ENCODE measurements around the gene CLMN. TPM values are rescaled to one million over a fixed set of nuclear protein-coding genes. Genes with fewer than 3 reads are reported as not detected.

CLMN gene
- polyA plus RNA-seq, 3 donors, result 22.0 to 33.7 (median 23.2) TPM

- no CpG with 5 or more reads among the region's 2 CpGs for WGBS (ENCODE audit: insufficient coverage)
- H3K27ac ChIP-seq (ENCODE audit: low read depth in 1 of 2, low read length in 2 of 2), result no peak overlapping the region
- peaks cover 63% of the 10 kb centered on the region for H3K79me2 ChIP-seq (ENCODE audit: insufficient read depth, low read length)
- no peaks in the 10 kb centered on the region for H3K4me1 ChIP-seq (ENCODE audit: control insufficient read depth in 1 of 2, insufficient read depth in 2 of 2, low read length in 2 of 2)
- peaks cover 0 to 3% (median 0%) of the 10 kb centered on the region in 3 donors for H3K27me3 Mint-ChIP-seq (ENCODE audit: low read depth in 3 of 3)
- H3K36me3 Mint-ChIP-seq, result peaks cover 44 to 66% of the 10 kb centered on the region in 2 donors
- no peak overlapping the region for H3K4me3 ChIP-seq (replicated peaks in 1 of 3; ENCODE audit: low read depth in 2 of 3, low read length in 3 of 3)
- peaks cover 7% of the 10 kb centered on the region in 2 donors for H3K9me3 ChIP-seq (replicated peaks in 1 of 2; ENCODE audit: control insufficient read depth in 1 of 2, insufficient read depth in 1 of 2, low read length in 2 of 2)
- DNase-seq, result no peak
- peaks cover 50 to 61% of the 10 kb centered on the region in 2 donors for H3K36me3 ChIP-seq (replicated peaks in 1 of 2; ENCODE audit: control insufficient read depth in 1 of 2, insufficient read depth in 2 of 2, low read length in 2 of 2)
- H2AFZ ChIP-seq (ENCODE audit: insufficient read depth, low read depth, low read length, poor library complexity, severe bottlenecking), result no peak overlapping the region
- H3K4me2 ChIP-seq (replicated peaks; ENCODE audit: extremely low read depth, low read length, poor library complexity, severe bottlenecking), result no peak overlapping the region
- no peak for TF ChIP-seq CTCF (IDR thresholded peaks at IDR 0.05)
- no peak overlapping the region for H3K9ac ChIP-seq (ENCODE audit: insufficient read depth, low read length, poor library complexity, severe bottlenecking)
- peaks cover 76% of the 10 kb centered on the region for H4K20me1 ChIP-seq (ENCODE audit: insufficient read depth, low read length)
- peaks cover 8 to 13% (median 12%) of the 10 kb centered on the region in 7 donors for H3K9me3 Mint-ChIP-seq
- peak overlapping the region in 3 of 7 donors; percentile 6 to 39 (median 10) for H3K27ac Mint-ChIP-seq
- no peaks in the 10 kb centered on the region for H3K27me3 ChIP-seq (ENCODE audit: control insufficient read depth in 2 of 2, insufficient read depth in 2 of 2, low read length in 2 of 2)
- H3K4me1 Mint-ChIP-seq, result peaks cover 9% of the 10 kb centered on the region
- intact Hi-C loops (cut with micrococcal nuclease), result no loop called here
- H3K4me3 Mint-ChIP-seq, result no peak overlapping the region
Observed at GRCh38 chr14:95133282-95133681, 186.4 kb downstream of the CLMN start.

GRCh38 chr14:95132760-95133159 lies 186.9 kb downstream of the CLMN start:
- Histone ChIP-seq H3K4me3 (replicated peaks in 1 of 3; ENCODE audit: low read depth in 2 of 3, low read length in 3 of 3) (no peak overlapping the region), H3K27me3 (ENCODE audit: control insufficient read depth in 2 of 2, insufficient read depth in 2 of 2, low read length in 2 of 2) (no peaks in the 10 kb centered on the region), H3K4me2 (replicated peaks; ENCODE audit: extremely low read depth, low read length, poor library complexity, severe bottlenecking) (no peak overlapping the region), H3K36me3 (replicated peaks in 1 of 2; ENCODE audit: control insufficient read depth in 1 of 2, insufficient read depth in 2 of 2, low read length in 2 of 2) (peaks cover 52 to 66% of the 10 kb centered on the region in 2 donors), H3K9ac (ENCODE audit: insufficient read depth, low read length, poor library complexity, severe bottlenecking) (no peak overlapping the region), H3K79me2 (ENCODE audit: insufficient read depth, low read length) (peaks cover 57% of the 10 kb centered on the region), H4K20me1 (ENCODE audit: insufficient read depth, low read length) (peaks cover 77% of the 10 kb centered on the region), H3K4me1 (ENCODE audit: control insufficient read depth in 1 of 2, insufficient read depth in 2 of 2, low read length in 2 of 2) (no peaks in the 10 kb centered on the region), H3K9me3 (replicated peaks in 1 of 2; ENCODE audit: control insufficient read depth in 1 of 2, insufficient read depth in 1 of 2, low read length in 2 of 2) (peaks cover 5 to 7% of the 10 kb centered on the region in 2 donors), H2AFZ (ENCODE audit: insufficient read depth, low read depth, low read length, poor library complexity, severe bottlenecking) (no peak overlapping the region), H3K27ac (ENCODE audit: low read depth in 1 of 2, low read length in 2 of 2) (no peak overlapping the region)
- no peak for DNase-seq
- Mint-ChIP-seq H3K27me3 (ENCODE audit: low read depth in 3 of 3) (peaks cover 0 to 3% (median 0%) of the 10 kb centered on the region in 3 donors), H3K4me3 (no peak overlapping the region), H3K36me3 (peaks cover 46 to 69% of the 10 kb centered on the region in 2 donors), H3K4me1 (peaks cover 9% of the 10 kb centered on the region), H3K9me3 (peaks cover 8 to 11% (median 9%) of the 10 kb centered on the region in 7 donors), H3K27ac (peak overlapping the region in 1 of 7 donors; percentile 25)
- no peak for TF ChIP-seq CTCF (IDR thresholded peaks at IDR 0.05)
- no CpG with 5 or more reads among the region's 5 CpGs for WGBS (ENCODE audit: insufficient coverage)
- intact Hi-C loops (cut with micrococcal nuclease), result no loop called here

Small RNAs within 50 kb of the gene (small RNA-seq; reads per million reads assigned to genes)
- gene MIR3173 (ENCODE audit: insufficient read length, low read depth), result 2.8 reads per million, percentile 19 among the genes with 10 or more reads in this experiment

Other genes starting within 250 kb of the CLMN start
- gene DICER1, start 162.4 kb downstream of the CLMN start, polyA plus RNA-seq, result 10 to 100 TPM; 26.5 to 38.4 (median 34.7) TPM
- gene SYNE3, start 196.7 kb upstream of the CLMN start, polyA plus RNA-seq, result 10 to 100 TPM in 1 of 3 donors, 1 to 10 TPM in 2; 2.6 to 26.1 (median 3.5) TPM
- 10 to 100 TPM; 10.9 to 43.1 (median 31.1) TPM for gene GLRX5, start 215.1 kb upstream of the CLMN start, polyA plus RNA-seq